PFSK-1 (cell line): Measurements from ENCODE around the gene ICE2.

Source experiments
- POLR2AphosphoS5 ChIP-seq: IDR thresholded peaks from 2 replicates; pipeline ENCODE4 v1.6.1; 2012; ENCODE audit warnings: low read depth, mild to moderate bottlenecking, control low read depth, low read length, moderate library complexity
- REST ChIP-seq, 2 experiments: IDR thresholded peaks; 2 replicates each; pipeline versions ENCODE4 v1.6.1 to v1.8.0; 2011 to 2012; ENCODE audit warnings: low read depth in 2 of 2, low read length in 2 of 2, control low read depth in 1 of 2, inconsistent platforms in 1 of 2, mild to moderate bottlenecking in 1 of 2, moderate library complexity in 1 of 2; ENCODE audit not compliant: insufficient read depth in 1 of 2
- TAF1 ChIP-seq: IDR thresholded peaks from 2 replicates; pipeline ENCODE4 v1.6.1; 2012; ENCODE audit warnings: low read length, control low read depth, borderline replicate concordance; ENCODE audit not compliant: insufficient read depth

- TF ChIP-seq TAF1: no peak
- no peak for TF ChIP-seq POLR2AphosphoS5
- TF ChIP-seq REST (IDR thresholded peaks at IDR 0.05; ENCODE audit: insufficient read depth in 1 of 2, low read depth in 2 of 2, low read length in 2 of 2): no peak
These were observed 41.3 kb upstream of the ICE2 start for GRCh38 chr15:60520013-60520824.
